ENCODE results near the gene SNW1. TPM values are rescaled to one million over a fixed set of nuclear protein-coding genes. Genes with fewer than 3 reads are reported as not detected.
A peak's percentile ranks its signal among the peaks of the same experiment; 100 is the strongest.
"Not testable (repeated sequence)": the region's sequence is repeated elsewhere in the genome, so short reads cannot be mapped to it uniquely, and the experiment has no call there.

SNW1 gene
- total RNA-seq, 2 donors from 2014 or later, result 125 to 142 TPM

DNA sequence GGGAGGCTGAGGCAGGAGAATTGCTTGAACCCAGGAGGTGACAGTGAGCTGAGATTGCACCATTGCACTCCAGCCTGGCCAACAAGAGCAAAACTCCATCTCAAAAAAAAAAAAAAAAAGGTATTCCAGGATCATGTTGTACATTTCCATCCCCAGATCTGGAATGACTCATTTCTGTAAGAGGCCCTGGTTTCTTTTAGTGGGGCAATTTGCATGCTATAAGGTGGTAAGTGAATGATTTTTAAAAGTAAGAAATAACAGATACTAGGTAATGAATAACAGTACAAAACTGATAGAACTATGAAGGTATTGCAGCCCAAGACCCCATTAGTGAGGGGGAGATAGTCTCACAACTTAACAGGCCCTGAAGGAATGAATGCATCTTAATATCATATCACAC is 21.2 kb upstream of the SNW1 start:
- Mint-ChIP-seq H3K4me1 (ENCODE audit: low read depth) (no peaks in the 10 kb centered on the region), H3K27ac (no peak overlapping the region), H3K36me3 (ENCODE audit: insufficient read depth in 2 of 2) (no peaks in the 10 kb centered on the region), H3K27me3 (ENCODE audit: low read depth) (no peaks in the 10 kb centered on the region), H3K4me3 (no peak overlapping the region), H3K9me3 (no peaks in the 10 kb centered on the region)
- no peak for DNase-seq
- no peak for ATAC-seq (replicated peaks in 1 of 2)

DNA sequence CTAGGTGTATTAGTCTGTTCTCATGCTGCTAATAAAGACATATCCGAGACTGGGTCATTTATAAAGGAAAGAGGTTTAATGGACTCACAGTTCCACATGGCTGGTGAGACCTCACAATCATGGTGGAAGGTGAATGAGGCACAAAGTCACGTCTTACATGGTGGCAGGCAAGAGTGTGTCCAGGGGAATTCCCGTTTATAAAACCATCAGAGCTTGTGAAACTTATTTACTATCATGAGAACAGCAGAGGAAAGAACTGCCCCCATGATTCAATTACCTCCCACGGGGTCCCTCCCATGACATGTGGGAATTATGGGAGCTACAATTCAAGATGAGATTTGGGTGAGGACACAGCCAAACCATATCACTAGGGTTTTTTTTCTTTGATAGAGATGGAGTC is 13.0 kb upstream of the SNW1 start:
- not testable (repeated sequence) for H3K36me3 Mint-ChIP-seq (ENCODE audit: insufficient read depth in 2 of 2); H3K27me3 Mint-ChIP-seq (ENCODE audit: low read depth); H3K4me3 Mint-ChIP-seq; DNase-seq; H3K9me3 Mint-ChIP-seq; H3K4me1 Mint-ChIP-seq (ENCODE audit: low read depth); H3K27ac Mint-ChIP-seq; ATAC-seq (replicated peaks in 1 of 2)

DNA sequence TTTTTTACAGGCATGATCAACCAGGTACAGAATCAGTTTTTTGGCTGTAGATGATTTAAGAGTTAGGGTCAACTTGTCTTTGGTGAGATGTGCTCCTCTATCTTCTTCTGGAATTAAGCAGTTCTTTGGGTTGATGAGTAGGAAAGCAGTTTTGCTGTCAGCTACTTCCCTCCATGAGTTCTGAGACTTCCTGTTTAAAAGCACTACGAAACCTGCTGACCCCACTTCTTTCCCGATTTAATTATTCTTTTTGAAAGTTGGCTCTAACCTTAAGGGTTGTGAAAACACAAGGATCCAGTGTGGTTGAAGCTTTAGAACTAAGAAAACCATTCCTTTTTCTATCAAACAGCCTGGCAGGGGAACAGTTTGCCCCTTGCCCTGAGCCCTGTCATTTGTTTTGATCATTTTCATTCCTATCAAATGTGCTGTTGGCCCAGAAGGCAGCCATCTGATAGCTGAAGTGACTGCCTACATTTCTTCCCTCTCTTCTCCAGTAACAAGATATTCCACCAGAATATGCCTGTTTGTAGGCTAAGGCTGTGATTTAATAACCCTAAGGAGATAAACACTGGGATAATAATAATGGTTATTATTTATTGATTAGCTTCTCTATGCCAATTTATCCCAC is 7.6 kb upstream of the SNW1 start:
- ATAC-seq (replicated peaks in 1 of 2); H3K9me3 Mint-ChIP-seq; H3K36me3 Mint-ChIP-seq (ENCODE audit: insufficient read depth in 2 of 2); DNase-seq; H3K27me3 Mint-ChIP-seq (ENCODE audit: low read depth); H3K4me3 Mint-ChIP-seq; H3K4me1 Mint-ChIP-seq (ENCODE audit: low read depth): not testable (repeated sequence)
- peak overlapping the region; percentile 42 for H3K27ac Mint-ChIP-seq

DNA sequence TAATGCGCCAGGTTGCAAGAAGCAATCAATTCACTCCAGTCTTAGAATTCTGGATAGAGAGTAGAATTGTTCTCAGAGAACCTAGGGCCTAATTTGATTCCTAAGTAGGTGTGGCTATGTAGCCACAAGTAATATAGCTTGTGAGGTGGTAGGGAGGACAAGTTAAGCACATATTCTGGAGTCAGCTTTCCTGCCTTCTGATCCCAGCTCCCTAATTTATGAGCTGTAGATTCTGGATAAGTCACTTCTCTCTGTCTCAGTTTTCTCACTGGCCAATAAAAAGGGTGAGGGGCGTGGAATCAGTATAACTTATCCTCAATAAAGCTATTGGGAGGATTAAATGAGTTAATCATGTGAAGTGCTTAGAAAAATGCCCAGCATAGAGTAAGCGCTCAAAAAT is 3.0 kb upstream of the SNW1 start:
- Mint-ChIP-seq H3K9me3 (no peaks in the 10 kb centered on the region), H3K27ac (no peak overlapping the region), H3K4me1 (ENCODE audit: low read depth) (peaks cover 17% of the 10 kb centered on the region), H3K4me3 (no peak overlapping the region), H3K27me3 (ENCODE audit: low read depth) (no peaks in the 10 kb centered on the region), H3K36me3 (ENCODE audit: insufficient read depth in 2 of 2) (no peaks in the 10 kb centered on the region)
- no peak for ATAC-seq (replicated peaks in 1 of 2)
- DNase-seq, result no peak

DNA sequence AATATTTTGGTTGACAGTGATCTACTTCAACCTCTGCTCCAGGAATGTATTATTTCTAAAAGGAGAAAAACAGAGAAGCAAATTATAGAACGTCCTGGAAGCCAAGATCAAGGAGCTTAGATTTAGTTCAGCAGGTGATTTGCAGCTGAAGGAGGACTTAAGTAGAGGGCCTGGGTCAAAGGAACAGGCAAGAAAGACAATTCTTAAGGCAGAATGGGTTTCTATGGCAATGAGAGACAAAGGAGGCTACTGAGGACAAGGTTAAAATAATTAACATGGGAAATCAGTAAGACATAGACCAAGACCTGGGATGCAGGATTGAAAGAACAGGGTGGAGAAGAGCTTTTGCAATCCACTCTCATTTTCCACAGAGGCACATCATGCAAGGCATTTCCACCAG is 2.4 kb upstream of the SNW1 start:
- ATAC-seq (replicated peaks in 1 of 2), result no peak
- peaks cover 19% of the 10 kb centered on the region for H3K4me1 Mint-ChIP-seq (ENCODE audit: low read depth)
- H3K9me3 Mint-ChIP-seq, result no peaks in the 10 kb centered on the region
- H3K4me3 Mint-ChIP-seq, result no peak overlapping the region
- no peak for DNase-seq
- no peaks in the 10 kb centered on the region for H3K36me3 Mint-ChIP-seq (ENCODE audit: insufficient read depth in 2 of 2)
- H3K27ac Mint-ChIP-seq, result no peak overlapping the region
- H3K27me3 Mint-ChIP-seq (ENCODE audit: low read depth), result no peaks in the 10 kb centered on the region

DNA sequence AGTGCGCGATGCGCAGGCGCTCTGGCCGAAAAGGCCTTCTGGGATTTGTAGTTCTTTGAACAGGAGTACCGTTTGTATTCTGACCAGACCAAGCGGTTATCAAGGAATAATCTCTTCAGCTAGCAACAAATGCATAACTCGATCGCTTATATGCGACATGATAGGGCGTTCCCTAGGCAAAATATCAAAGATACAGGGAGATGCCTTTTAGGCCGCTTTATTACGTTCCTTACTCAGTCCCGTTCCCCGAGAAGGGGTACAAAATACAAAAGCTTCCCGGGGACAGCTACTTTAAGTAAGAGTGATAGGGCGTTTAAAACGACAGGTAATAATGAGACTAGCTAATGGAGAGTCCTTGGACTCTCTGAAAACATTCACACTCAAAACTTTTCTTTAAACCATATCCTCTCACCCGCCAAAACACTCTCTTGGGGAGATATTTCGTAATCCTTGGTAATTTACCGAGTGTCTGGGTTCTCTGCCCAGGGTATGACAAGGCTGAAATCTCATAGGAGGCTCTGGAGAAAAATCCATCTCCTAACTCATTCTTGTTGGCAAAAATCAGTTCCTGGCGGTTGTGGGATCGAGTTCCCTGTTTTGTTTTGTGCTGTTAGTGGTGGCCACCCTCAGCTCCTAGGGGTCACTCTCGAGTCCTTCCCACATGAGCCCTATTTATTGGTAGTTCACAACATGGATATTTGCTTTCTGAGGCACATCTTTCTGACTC is 412 bp upstream of the SNW1 start:
- peak in 1 of 2 donors; percentile 12 for DNase-seq
- H3K27ac Mint-ChIP-seq, result peak overlapping the region; percentile 98
- no peaks in the 10 kb centered on the region for H3K27me3 Mint-ChIP-seq (ENCODE audit: low read depth)
- H3K9me3 Mint-ChIP-seq, result no peaks in the 10 kb centered on the region
- H3K4me1 Mint-ChIP-seq (ENCODE audit: low read depth), result peaks cover 35% of the 10 kb centered on the region
- ATAC-seq (replicated peaks in 1 of 2), result peak; percentile 16 to 27
- H3K36me3 Mint-ChIP-seq (ENCODE audit: insufficient read depth in 2 of 2), result peaks cover 4 to 5% of the 10 kb centered on the region in 2 donors
- peak overlapping the region; percentile 97 to 98 for H3K4me3 Mint-ChIP-seq

DNA sequence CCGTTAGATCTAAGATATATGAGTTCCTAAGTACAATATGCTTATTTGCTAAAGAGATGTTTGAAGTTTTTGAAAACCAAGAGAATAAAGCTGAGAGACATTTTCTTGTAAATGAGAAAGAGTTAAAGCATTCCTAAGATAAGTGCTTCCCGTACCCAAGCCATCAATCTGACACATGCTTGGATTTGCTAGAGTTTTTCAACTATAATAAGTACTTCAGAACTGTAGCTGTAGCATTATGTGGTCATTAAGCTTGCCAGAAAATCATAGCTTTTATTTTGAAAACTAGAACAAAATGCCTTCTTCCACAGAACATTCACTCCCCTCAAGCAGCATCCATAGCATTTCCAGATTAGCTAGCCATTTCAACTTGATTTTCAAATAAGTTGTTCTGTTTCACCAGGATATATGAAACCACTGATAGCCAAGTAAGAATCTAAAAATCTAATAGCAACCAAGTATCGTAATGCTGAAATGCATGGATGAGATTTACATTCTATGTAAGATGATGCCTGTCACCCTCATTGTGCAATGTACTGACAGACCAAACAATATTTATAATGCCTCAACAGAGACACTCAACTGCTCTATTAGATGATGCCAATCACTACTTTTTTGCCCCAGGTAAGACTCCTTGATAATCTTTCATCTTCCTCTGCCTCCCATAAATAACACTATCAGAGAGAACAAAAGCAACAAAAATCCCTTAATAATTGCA is 8.0 kb downstream of the SNW1 start:
- H3K27ac Mint-ChIP-seq, result peak overlapping the region; percentile 20
- ATAC-seq (replicated peaks in 1 of 2), result no peak
- H3K36me3 Mint-ChIP-seq (ENCODE audit: insufficient read depth in 2 of 2), result peaks cover 14 to 40% of the 10 kb centered on the region in 2 donors
- no peaks in the 10 kb centered on the region for H3K9me3 Mint-ChIP-seq
- H3K4me1 Mint-ChIP-seq (ENCODE audit: low read depth), result peaks cover 29% of the 10 kb centered on the region
- no peak for DNase-seq
- peak overlapping the region in 1 of 2 donors; percentile 7 for H3K4me3 Mint-ChIP-seq
- H3K27me3 Mint-ChIP-seq (ENCODE audit: low read depth), result no peaks in the 10 kb centered on the region

DNA sequence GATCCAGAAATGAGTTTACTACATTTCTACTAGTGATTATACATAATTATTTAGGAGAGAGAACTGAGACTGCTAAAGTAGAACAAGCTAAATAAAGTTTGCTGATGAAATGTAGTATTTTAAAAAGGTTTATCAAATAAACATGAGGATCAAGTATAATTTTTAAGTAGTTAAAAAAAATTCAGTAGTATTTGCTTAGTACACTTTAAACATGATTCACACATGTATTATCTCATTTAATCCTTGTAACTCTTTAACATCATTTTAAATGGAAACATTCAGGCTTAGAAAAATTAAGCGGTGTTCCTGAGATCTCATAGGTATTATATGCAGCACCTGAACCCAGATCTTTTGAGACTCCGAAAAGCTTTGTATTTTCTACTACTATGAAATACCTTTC is 8.7 kb downstream of the SNW1 start:
- no peak for ATAC-seq (replicated peaks in 1 of 2)
- peaks cover 22% of the 10 kb centered on the region for H3K4me1 Mint-ChIP-seq (ENCODE audit: low read depth)
- H3K27me3 Mint-ChIP-seq (ENCODE audit: low read depth), result no peaks in the 10 kb centered on the region
- H3K4me3 Mint-ChIP-seq, result no peak overlapping the region
- no peaks in the 10 kb centered on the region for H3K9me3 Mint-ChIP-seq
- H3K36me3 Mint-ChIP-seq (ENCODE audit: insufficient read depth in 2 of 2), result peaks cover 11 to 39% of the 10 kb centered on the region in 2 donors
- H3K27ac Mint-ChIP-seq, result no peak overlapping the region
- no peak for DNase-seq

DNA sequence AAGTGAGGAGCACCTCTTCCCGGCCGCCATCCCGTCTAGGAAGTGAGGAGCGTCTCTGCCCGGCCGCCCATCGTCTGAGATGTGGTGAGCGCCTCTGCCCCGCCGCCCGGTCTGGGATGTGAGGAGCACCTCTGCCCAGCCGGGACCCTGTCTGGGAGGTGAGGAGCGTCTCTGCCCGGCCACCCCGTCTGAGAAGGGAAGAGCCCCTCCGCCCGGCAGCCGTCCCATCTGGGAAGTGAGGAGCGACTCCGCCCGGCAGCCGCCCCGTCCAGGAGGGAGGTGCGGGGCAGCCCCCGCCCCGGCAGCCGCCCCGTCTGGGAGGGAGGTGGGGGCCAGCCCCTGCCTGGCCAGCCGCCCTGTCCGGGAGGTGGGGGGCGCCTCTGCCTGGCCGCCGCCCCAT is 13.5 kb downstream of the SNW1 start:
- not testable (repeated sequence) for H3K27me3 Mint-ChIP-seq (ENCODE audit: low read depth); H3K4me1 Mint-ChIP-seq (ENCODE audit: low read depth); H3K9me3 Mint-ChIP-seq; ATAC-seq (replicated peaks in 1 of 2); H3K4me3 Mint-ChIP-seq; H3K27ac Mint-ChIP-seq; DNase-seq
- H3K36me3 Mint-ChIP-seq (ENCODE audit: insufficient read depth in 2 of 2), result peaks cover 13 to 40% of the 10 kb centered on the region in 2 donors

DNA sequence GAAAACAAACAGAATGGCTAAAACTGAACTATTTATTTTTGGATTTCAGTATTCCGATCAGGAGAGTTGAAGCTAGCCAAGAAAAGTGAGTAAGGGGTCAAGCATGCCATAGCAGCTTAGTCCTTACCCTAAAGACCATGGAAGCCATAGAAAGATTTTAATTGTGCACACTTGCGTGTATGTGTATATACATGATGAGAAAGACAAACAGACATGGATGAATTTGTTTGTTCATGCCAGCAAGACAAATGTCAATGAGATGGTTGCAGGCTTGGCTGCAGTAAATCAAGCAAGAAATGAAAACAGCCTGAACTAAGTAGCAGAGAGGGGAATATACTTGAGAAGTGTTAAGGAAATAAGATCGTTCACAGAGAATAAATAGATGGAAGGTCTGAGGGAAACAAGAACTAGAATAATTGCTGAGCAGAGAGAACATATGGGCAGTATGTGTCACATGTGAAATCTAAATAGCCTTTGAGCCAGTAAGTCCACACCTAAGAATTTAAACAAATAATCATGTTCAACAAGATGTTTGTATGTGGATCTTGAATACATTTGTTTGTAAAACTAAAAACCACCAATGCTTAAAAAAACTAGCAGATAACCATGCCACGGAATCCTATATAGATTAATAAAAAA is 14.8 kb downstream of the SNW1 start:
- DNase-seq, result no peak
- Mint-ChIP-seq H3K36me3 (ENCODE audit: insufficient read depth in 2 of 2) (peaks cover 13 to 40% of the 10 kb centered on the region in 2 donors), H3K4me3 (no peak overlapping the region), H3K9me3 (no peaks in the 10 kb centered on the region), H3K27ac (no peak overlapping the region), H3K4me1 (ENCODE audit: low read depth) (peaks cover 11% of the 10 kb centered on the region), H3K27me3 (ENCODE audit: low read depth) (no peaks in the 10 kb centered on the region)
- ATAC-seq (replicated peaks in 1 of 2), result no peak

DNA sequence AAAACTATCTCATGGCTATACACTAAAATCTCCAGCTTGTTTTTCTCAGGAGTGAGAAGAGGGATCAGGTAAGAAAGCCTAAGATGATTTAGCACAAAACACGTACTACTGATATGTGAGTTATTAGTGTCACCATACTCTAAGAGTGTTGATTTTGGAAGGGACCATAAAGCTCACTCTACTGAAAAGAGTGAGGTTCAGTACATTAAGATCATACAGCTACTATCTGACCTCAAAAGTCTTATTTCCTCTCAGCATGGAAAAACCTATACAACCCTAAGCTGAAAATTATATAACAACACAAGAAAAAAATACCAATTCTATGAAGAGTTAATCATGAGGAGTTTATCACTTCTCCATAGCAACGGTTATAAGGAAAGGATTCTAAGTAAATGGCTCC is 19.5 kb downstream of the SNW1 start:
- peaks cover 36% of the 10 kb centered on the region for H3K4me1 Mint-ChIP-seq (ENCODE audit: low read depth)
- peaks cover 8 to 22% of the 10 kb centered on the region in 2 donors for H3K36me3 Mint-ChIP-seq (ENCODE audit: insufficient read depth in 2 of 2)

DNA sequence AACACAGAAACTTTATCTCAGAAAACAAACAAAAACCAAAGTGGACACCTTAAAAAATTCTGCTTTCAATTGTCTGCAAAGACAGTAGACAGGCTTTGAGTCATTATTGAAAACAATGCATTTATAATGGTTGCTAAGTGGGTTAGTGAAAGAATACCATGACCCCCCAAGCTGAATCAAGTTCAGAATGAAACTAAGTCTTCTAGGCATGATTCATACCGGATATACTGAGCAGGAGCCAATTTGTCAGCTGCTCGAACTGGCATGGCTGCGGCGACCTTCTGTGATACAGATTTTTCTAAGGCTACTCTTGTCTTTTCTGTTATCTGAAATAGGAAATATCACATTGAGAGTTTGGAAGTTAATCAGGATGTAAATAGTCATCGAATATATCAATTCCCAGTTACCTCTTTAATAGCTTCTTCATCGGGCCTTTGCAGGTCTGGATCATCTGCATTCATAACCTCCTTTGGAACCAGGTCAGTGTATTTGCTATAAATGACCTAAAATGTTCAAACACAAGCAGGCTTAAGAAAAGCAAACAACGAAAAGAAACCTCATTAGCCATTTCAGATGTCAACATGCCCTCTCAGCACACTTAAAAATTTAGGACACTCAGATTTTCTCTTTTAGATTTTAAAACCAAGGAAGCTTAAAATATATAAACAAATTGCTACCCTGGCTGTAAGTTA is 22.3 kb downstream of the SNW1 start:
- H3K27me3 Mint-ChIP-seq (ENCODE audit: low read depth), result no peaks in the 10 kb centered on the region
- H3K4me1 Mint-ChIP-seq (ENCODE audit: low read depth), result peaks cover 52% of the 10 kb centered on the region
- H3K27ac Mint-ChIP-seq, result peak overlapping the region; percentile 65
- H3K4me3 Mint-ChIP-seq, result peak overlapping the region in 1 of 2 donors; percentile 76
- peak; percentile 33 to 39 for DNase-seq
- ATAC-seq (replicated peaks in 1 of 2), result peak; percentile 90
- peaks cover 5 to 25% of the 10 kb centered on the region in 2 donors for H3K36me3 Mint-ChIP-seq (ENCODE audit: insufficient read depth in 2 of 2)
- no peaks in the 10 kb centered on the region for H3K9me3 Mint-ChIP-seq

More for the DNA sequence above, 19.5 kb downstream of the SNW1 start:
- ATAC-seq (replicated peaks in 1 of 2) (peak in 1 of 2 donors; percentile 17), DNase-seq (no peak)
- Mint-ChIP-seq H3K9me3 (no peaks in the 10 kb centered on the region), H3K4me3 (peak overlapping the region in 1 of 2 donors; percentile 32), H3K27ac (peak overlapping the region; percentile 83), H3K27me3 (ENCODE audit: low read depth) (no peaks in the 10 kb centered on the region)

Measured in activated T-cell treated with anti-CD3 and anti-CD28 coated beads, Interleukin-2, amount 50 U/mL, for 72 hours (primary cell).